GM23338 (cell line): ENCODE data around the gene PTH1R. TPM values are rescaled to one million over a fixed set of nuclear protein-coding genes. Genes with fewer than 3 reads are reported as not detected.

Experiments
- ATAC-seq: fragments of 200-7000 bp; cut with Tn5 transposase; 3 replicates; pipeline ENCODE4 v1.9.1; 2020
- DNase-seq: peaks from one replicate; pipeline ENCODE4 v3.0.0-alpha.2; 2015; ENCODE audit warnings: low spot score
- H2AFZ ChIP-seq: fragments of 200-600 bp; sonication (generic); 2 replicates; pipeline ENCODE4 v1.8.0; 2016; ENCODE audit warnings: antibody characterized with exemption, mild to moderate bottlenecking, moderate library complexity
- H3F3A ChIP-seq: fragments of 200-600 bp; sonication (generic); replicated peaks from 2 replicates; pipeline ENCODE4 v1.8.0; 2017; ENCODE audit warnings: antibody characterized with exemption, mixed run types, low read depth
- H3K27ac ChIP-seq: fragments of 200-600 bp; sonication (generic); 2 replicates; pipeline ENCODE4 v1.6.1; 2016; ENCODE audit warnings: low read depth
- H3K27me3 ChIP-seq: fragments of 200-600 bp; sonication (generic); 2 replicates; pipeline ENCODE4 v1.8.0; 2016; ENCODE audit warnings: mild to moderate bottlenecking, mixed run types, moderate library complexity; ENCODE audit not compliant: insufficient read depth
- H3K36me3 ChIP-seq: fragments of 200-600 bp; sonication (generic); 2 replicates; pipeline ENCODE4 v1.8.0; 2016; ENCODE audit warnings: mild to moderate bottlenecking; ENCODE audit not compliant: insufficient read depth
- H3K4me1 ChIP-seq: fragments of 200-600 bp; sonication (generic); 2 replicates; pipeline ENCODE4 v1.8.0; 2016; ENCODE audit warnings: mild to moderate bottlenecking, moderate library complexity; ENCODE audit not compliant: insufficient read depth
- H3K4me2 ChIP-seq: fragments of 200-600 bp; sonication (generic); 2 replicates; pipeline ENCODE4 v1.7.1; 2017; ENCODE audit warnings: mixed run types
- H3K4me3 ChIP-seq: fragments of 200-600 bp; sonication (generic); 2 replicates; pipeline ENCODE4 v1.6.1; 2016; ENCODE audit warnings: mixed run types
- H3K79me2 ChIP-seq: fragments of 200-600 bp; sonication (generic); replicated peaks from 2 replicates; pipeline ENCODE4 v1.8.0; 2017; ENCODE audit warnings: mild to moderate bottlenecking; ENCODE audit not compliant: insufficient read depth
- H3K9me2 ChIP-seq: fragments of 200-600 bp; sonication (generic); 2 replicates; pipeline ENCODE4 v1.8.0; 2017; ENCODE audit not compliant: insufficient read depth
- H4K20me1 ChIP-seq: fragments of 200-600 bp; sonication (generic); replicated peaks from 2 replicates; pipeline ENCODE4 v1.8.0; 2017; ENCODE audit warnings: mild to moderate bottlenecking; ENCODE audit not compliant: insufficient read depth
- H3K27ac Mint-ChIP-seq: 2 replicates; pipeline ENCODE4 v1.8.0; 2020; ENCODE audit warnings: inconsistent platforms, mild to moderate bottlenecking, moderate library complexity, mixed read lengths
- H3K27me3 Mint-ChIP-seq: 3 replicates; pipeline ENCODE4 v1.8.0; 2022; ENCODE audit warnings: low read depth, mild to moderate bottlenecking, moderate library complexity, mixed read lengths, inconsistent platforms; ENCODE audit not compliant: insufficient read depth, poor library complexity
- H3K36me3 Mint-ChIP-seq: 3 replicates; pipeline ENCODE4 v1.8.0; 2021; ENCODE audit warnings: low read depth, mild to moderate bottlenecking, inconsistent platforms, moderate library complexity, mixed read lengths
- H3K4me1 Mint-ChIP-seq: 3 replicates; pipeline ENCODE4 v1.8.0; 2020; ENCODE audit warnings: mild to moderate bottlenecking, inconsistent platforms, mixed read lengths
- H3K4me3 Mint-ChIP-seq: 3 replicates; pipeline ENCODE4 v1.8.0; 2021; ENCODE audit warnings: moderate library complexity, mild to moderate bottlenecking, inconsistent platforms, mixed read lengths
- H3K9me3 Mint-ChIP-seq: 3 replicates; pipeline ENCODE4 v1.8.0; 2020; ENCODE audit warnings: moderate library complexity, mild to moderate bottlenecking, inconsistent platforms, mixed read lengths
- ETS1 ChIP-seq: IDR thresholded peaks from 2 replicates; pipeline ENCODE4 v1.6.1; 2016; ENCODE audit warnings: antibody characterized with exemption
- EZH2 ChIP-seq: fragments of 200-600 bp; sonication (generic); IDR thresholded peaks from one replicate; pipeline ENCODE4 v1.8.0; 2017; ENCODE audit warnings: antibody characterized with exemption, mild to moderate bottlenecking, low read depth; ENCODE audit not compliant: unreplicated experiment
- JUNB ChIP-seq: IDR thresholded peaks from one replicate; pipeline ENCODE4 v1.6.1; 2016; ENCODE audit warnings: antibody characterized with exemption; ENCODE audit not compliant: unreplicated experiment
- NANOG ChIP-seq: IDR thresholded peaks from 2 replicates; pipeline ENCODE4 v1.6.1; 2016; ENCODE audit warnings: antibody characterized with exemption, borderline replicate concordance
- POLR2AphosphoS5 ChIP-seq: IDR thresholded peaks from 2 replicates; pipeline ENCODE4 v1.6.1; 2016; ENCODE audit warnings: antibody characterized with exemption, low read depth
- STAT1 ChIP-seq: IDR thresholded peaks from one replicate; pipeline ENCODE4 v1.6.1; 2016; ENCODE audit warnings: antibody characterized with exemption; ENCODE audit not compliant: unreplicated experiment
- polyA plus RNA-seq: library from polyadenylated mRNA; unstranded; fragments of >200 nt; fragmentation: Nextera tagmentation; extraction: Ambion mirVana; gene quantifications from 2 replicates; pipeline ENCODE4 v1.2.1, GENCODE V29; 2016
- total RNA-seq: library from RNA; depleted of rRNA; stranded (reverse); fragments of >200 nt; shearing (Covaris generic); gene quantifications from 2 replicates; pipeline ENCODE4 v1.2.3, GENCODE V29; 2014
- TF ChIP-seq, protein P1 (sequence below): fragments of 250-450 bp; sonication (Bioruptor Pico); IDR thresholded peaks from 2 replicates; pipeline ENCODE4 v1.5.0; 2020; ENCODE audit warnings: mild to moderate bottlenecking, moderate library complexity

PTH1R gene
- total and polyA plus RNA-seq, 2 experiments from 2014 or later = 1.3 to 1.9 TPM

DNA sequence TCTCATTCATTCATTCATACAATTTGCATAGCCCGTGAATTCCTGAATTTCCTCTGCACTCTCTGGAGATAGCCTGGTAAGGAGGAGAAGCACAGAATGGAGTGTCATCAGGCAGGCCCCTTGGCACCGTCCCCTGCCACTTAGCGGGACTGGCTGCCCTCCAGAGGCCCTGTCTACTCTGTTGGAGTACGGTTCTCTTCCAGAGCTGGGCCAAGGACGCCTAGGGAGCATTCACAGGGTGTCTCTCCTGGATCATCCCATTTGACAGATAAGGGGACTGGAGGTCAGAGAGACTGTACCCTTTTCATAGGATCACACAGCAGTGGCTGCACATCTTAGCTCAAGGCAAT is 48.0 kb downstream of the PTH1R start (continued):
- TF ChIP-seq, protein P1, sequence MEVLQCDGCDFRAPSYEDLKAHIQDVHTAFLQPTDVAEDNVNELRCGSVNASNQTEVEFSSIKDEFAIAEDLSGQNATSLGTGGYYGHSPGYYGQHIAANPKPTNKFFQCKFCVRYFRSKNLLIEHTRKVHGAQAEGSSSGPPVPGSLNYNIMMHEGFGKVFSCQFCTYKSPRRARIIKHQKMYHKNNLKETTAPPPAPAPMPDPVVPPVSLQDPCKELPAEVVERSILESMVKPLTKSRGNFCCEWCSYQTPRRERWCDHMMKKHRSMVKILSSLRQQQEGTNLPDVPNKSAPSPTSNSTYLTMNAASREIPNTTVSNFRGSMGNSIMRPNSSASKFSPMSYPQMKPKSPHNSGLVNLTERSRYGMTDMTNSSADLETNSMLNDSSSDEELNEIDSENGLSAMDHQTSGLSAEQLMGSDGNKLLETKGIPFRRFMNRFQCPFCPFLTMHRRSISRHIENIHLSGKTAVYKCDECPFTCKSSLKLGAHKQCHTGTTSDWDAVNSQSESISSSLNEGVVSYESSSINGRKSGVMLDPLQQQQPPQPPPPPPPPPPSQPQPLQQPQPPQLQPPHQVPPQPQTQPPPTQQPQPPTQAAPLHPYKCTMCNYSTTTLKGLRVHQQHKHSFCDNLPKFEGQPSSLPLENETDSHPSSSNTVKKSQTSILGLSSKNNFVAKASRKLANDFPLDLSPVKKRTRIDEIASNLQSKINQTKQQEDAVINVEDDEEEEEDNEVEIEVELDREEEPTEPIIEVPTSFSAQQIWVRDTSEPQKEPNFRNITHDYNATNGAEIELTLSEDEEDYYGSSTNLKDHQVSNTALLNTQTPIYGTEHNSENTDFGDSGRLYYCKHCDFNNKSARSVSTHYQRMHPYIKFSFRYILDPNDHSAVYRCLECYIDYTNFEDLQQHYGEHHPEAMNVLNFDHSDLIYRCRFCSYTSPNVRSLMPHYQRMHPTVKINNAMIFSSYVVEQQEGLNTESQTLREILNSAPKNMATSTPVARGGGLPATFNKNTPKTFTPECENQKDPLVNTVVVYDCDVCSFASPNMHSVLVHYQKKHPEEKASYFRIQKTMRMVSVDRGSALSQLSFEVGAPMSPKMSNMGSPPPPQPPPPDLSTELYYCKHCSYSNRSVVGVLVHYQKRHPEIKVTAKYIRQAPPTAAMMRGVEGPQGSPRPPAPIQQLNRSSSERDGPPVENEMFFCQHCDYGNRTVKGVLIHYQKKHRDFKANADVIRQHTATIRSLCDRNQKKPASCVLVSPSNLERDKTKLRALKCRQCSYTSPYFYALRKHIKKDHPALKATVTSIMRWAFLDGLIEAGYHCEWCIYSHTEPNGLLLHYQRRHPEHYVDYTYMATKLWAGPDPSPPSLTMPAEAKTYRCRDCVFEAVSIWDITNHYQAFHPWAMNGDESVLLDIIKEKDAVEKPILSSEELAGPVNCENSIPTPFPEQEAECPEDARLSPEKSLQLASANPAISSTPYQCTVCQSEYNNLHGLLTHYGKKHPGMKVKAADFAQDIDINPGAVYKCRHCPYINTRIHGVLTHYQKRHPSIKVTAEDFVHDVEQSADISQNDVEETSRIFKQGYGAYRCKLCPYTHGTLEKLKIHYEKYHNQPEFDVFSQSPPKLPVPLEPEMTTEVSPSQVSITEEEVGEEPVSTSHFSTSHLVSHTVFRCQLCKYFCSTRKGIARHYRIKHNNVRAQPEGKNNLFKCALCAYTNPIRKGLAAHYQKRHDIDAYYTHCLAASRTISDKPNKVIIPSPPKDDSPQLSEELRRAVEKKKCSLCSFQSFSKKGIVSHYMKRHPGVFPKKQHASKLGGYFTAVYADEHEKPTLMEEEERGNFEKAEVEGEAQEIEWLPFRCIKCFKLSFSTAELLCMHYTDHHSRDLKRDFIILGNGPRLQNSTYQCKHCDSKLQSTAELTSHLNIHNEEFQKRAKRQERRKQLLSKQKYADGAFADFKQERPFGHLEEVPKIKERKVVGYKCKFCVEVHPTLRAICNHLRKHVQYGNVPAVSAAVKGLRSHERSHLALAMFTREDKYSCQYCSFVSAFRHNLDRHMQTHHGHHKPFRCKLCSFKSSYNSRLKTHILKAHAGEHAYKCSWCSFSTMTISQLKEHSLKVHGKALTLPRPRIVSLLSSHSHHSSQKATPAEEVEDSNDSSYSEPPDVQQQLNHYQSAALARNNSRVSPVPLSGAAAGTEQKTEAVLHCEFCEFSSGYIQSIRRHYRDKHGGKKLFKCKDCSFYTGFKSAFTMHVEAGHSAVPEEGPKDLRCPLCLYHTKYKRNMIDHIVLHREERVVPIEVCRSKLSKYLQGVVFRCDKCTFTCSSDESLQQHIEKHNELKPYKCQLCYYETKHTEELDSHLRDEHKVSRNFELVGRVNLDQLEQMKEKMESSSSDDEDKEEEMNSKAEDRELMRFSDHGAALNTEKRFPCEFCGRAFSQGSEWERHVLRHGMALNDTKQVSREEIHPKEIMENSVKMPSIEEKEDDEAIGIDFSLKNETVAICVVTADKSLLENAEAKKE (CRISPR knock-in tag) = no peak
- TF ChIP-seq POLR2AphosphoS5 (no peak), NANOG (no peak), JUNB (no peak), ETS1 (no peak), EZH2 (no peak), STAT1 (no peak)

DNA sequence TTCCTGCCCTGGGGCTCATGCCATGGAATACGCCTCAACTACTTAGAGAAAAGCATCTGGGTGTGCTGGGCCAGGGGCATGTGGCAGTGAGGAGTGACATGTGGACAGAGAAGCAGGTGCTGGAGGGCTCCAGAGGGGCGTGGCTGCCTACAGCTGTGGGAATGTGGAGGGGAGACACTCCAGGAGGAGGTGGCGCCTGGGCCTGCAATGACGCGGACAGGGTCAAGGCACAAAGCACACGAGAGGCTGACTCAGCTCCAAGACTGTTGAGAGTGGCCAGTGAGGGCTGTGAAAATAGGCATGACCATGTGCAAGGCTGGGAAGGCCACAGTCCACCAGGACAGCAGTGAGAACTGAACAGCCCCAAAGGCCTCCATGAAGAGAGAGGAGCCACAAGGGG is 48.5 kb downstream of the PTH1R start:
- H3K79me2 ChIP-seq = peaks cover 27% of the 10 kb centered on the region
- H3K27me3 ChIP-seq = no peaks in the 10 kb centered on the region
- H3K36me3 Mint-ChIP-seq = peaks cover 35% of the 10 kb centered on the region
- peaks cover 15% of the 10 kb centered on the region for H4K20me1 ChIP-seq
- no peak overlapping the region for H3K4me2 ChIP-seq
- ATAC-seq (no peak), DNase-seq (no peak)
- H3K36me3 ChIP-seq = peaks cover 7% of the 10 kb centered on the region; the same call in 1 of the 2 replicates
- no peaks in the 10 kb centered on the region for H3K9me3 Mint-ChIP-seq
- H3K27me3 Mint-ChIP-seq = peaks cover 7% of the 10 kb centered on the region
- TF ChIP-seq, protein P1 (CRISPR knock-in tag) = no peak
- no peak for TF ChIP-seq POLR2AphosphoS5
- H3K4me1 Mint-ChIP-seq = peaks cover 6% of the 10 kb centered on the region; the same call in 2 of the 3 replicates
- no peak overlapping the region for H3K27ac ChIP-seq
- H3F3A ChIP-seq = 0 out of 2 replicates have a peak, but pooled peaks cover 13% of the 10 kb centered on the region
- H3K4me1 ChIP-seq = no peaks in the 10 kb centered on the region
- no peak overlapping the region for H3K4me3 Mint-ChIP-seq
- no peaks in the 10 kb centered on the region for H3K9me2 ChIP-seq
- H3K4me3 ChIP-seq = no peak overlapping the region
- no peak overlapping the region for H2AFZ ChIP-seq
- no peak overlapping the region for H3K27ac Mint-ChIP-seq
